ENCODE data around the gene PLXNA3.
"Not testable (repeated sequence)": the region's sequence is repeated elsewhere in the genome, so short reads cannot be mapped to it uniquely, and the experiment has no call there.

PLXNA3 gene

GRCh38 chrX:154488336-154489075 lies 30.4 kb downstream of the PLXNA3 start:
- peaks cover 14% of the 10 kb centered on the region for H3K36me3 Mint-ChIP-seq (ENCODE audit: insufficient read depth)
- ATAC-seq (replicated peaks; ENCODE audit: extremely low read depth, poor library complexity, severe bottlenecking) (no peak), DNase-seq (ENCODE audit: low spot score in 2 of 2) (no peak)
- peak overlapping the region; percentile 87 for H3K4me3 Mint-ChIP-seq
- H3K9me3 Mint-ChIP-seq, result no peaks in the 10 kb centered on the region
- no peak overlapping the region for H3K27ac Mint-ChIP-seq (ENCODE audit: low read depth)
- no peaks in the 10 kb centered on the region for H3K27me3 Mint-ChIP-seq
- H3K4me1 Mint-ChIP-seq, result peaks cover 18% of the 10 kb centered on the region

GRCh38 chrX:154489182-154489581 lies 31.1 kb downstream of the PLXNA3 start:
- Mint-ChIP-seq H3K9me3 (no peaks in the 10 kb centered on the region), H3K27me3 (no peaks in the 10 kb centered on the region), H3K4me3 (peak overlapping the region; percentile 87), H3K4me1 (peaks cover 18% of the 10 kb centered on the region), H3K36me3 (ENCODE audit: insufficient read depth) (peaks cover 13% of the 10 kb centered on the region), H3K27ac (ENCODE audit: low read depth) (no peak overlapping the region)
- ATAC-seq (replicated peaks; ENCODE audit: extremely low read depth, poor library complexity, severe bottlenecking), result no peak
- no peak for DNase-seq (ENCODE audit: low spot score in 2 of 2)

- Mint-ChIP-seq H3K27ac (ENCODE audit: low read depth) (peak overlapping the region; percentile 91), H3K4me1 (peaks cover 18% of the 10 kb centered on the region), H3K9me3 (no peaks in the 10 kb centered on the region), H3K36me3 (ENCODE audit: insufficient read depth) (peaks cover 13% of the 10 kb centered on the region), H3K27me3 (no peaks in the 10 kb centered on the region), H3K4me3 (peak overlapping the region; percentile 87)
- DNase-seq (ENCODE audit: low spot score in 2 of 2), result no peak
- peak; percentile 9 for ATAC-seq (replicated peaks; ENCODE audit: extremely low read depth, poor library complexity, severe bottlenecking)
These were observed 31.9 kb downstream of the PLXNA3 start for GRCh38 chrX:154490021-154490413.

GRCh38 chrX:154490414-154491083 lies 32.5 kb downstream of the PLXNA3 start, which contains the start of gene SLC10A3:
Gene SLC10A3 (minus strand): TSS chrX:154490629. CDS start chrX:154488940, 1,689 bp downstream.
- peak; percentile 82 for ATAC-seq (replicated peaks; ENCODE audit: extremely low read depth, poor library complexity, severe bottlenecking)

GRCh38 chrX:154494715-154495114 lies 36.6 kb downstream of the PLXNA3 start:
- DNase-seq (ENCODE audit: low spot score in 2 of 2), result no peak
- H3K9me3 Mint-ChIP-seq, result no peaks in the 10 kb centered on the region
- no peak overlapping the region for H3K4me3 Mint-ChIP-seq
- peaks cover 4% of the 10 kb centered on the region for H3K36me3 Mint-ChIP-seq (ENCODE audit: insufficient read depth)
- peaks cover 2% of the 10 kb centered on the region for H3K4me1 Mint-ChIP-seq
- ATAC-seq (replicated peaks; ENCODE audit: extremely low read depth, poor library complexity, severe bottlenecking), result no peak
- H3K27ac Mint-ChIP-seq (ENCODE audit: low read depth), result no peak overlapping the region
- no peaks in the 10 kb centered on the region for H3K27me3 Mint-ChIP-seq

More at GRCh38 chrX:154490414-154491083, 32.5 kb downstream of the PLXNA3 start, which contains the start of gene SLC10A3:
- Mint-ChIP-seq H3K4me3 (peak within 1 kb of the TSS; percentile 87), H3K27ac (ENCODE audit: low read depth) (peak within 1 kb of the TSS; percentile 91), H3K36me3 (ENCODE audit: insufficient read depth) (peaks cover 13% of the 10 kb centered on the region), H3K9me3 (no peaks in the 10 kb centered on the region), H3K4me1 (peaks cover 18% of the 10 kb centered on the region), H3K27me3 (no peaks in the 10 kb centered on the region)
- DNase-seq (ENCODE audit: low spot score in 2 of 2), result peak; percentile 61 to 82

- H3K27me3 Mint-ChIP-seq, result no peaks in the 10 kb centered on the region
- H3K4me3 Mint-ChIP-seq, result no peak overlapping the region
- no peaks in the 10 kb centered on the region for H3K9me3 Mint-ChIP-seq
- no peak overlapping the region for H3K27ac Mint-ChIP-seq (ENCODE audit: low read depth)
- no peak for DNase-seq (ENCODE audit: low spot score in 2 of 2)
- no peaks in the 10 kb centered on the region for H3K4me1 Mint-ChIP-seq
- ATAC-seq (replicated peaks; ENCODE audit: extremely low read depth, poor library complexity, severe bottlenecking), result no peak
- H3K36me3 Mint-ChIP-seq (ENCODE audit: insufficient read depth), result peaks cover 2% of the 10 kb centered on the region
These were observed 37.4 kb downstream of the PLXNA3 start for GRCh38 chrX:154495472-154495922.

GRCh38 chrX:154496591-154497137 lies 38.6 kb downstream of the PLXNA3 start:
- ATAC-seq (replicated peaks; ENCODE audit: extremely low read depth, poor library complexity, severe bottlenecking); H3K4me1 Mint-ChIP-seq; H3K27ac Mint-ChIP-seq (ENCODE audit: low read depth); H3K9me3 Mint-ChIP-seq; DNase-seq (ENCODE audit: low spot score in 2 of 2); H3K36me3 Mint-ChIP-seq (ENCODE audit: insufficient read depth); H3K27me3 Mint-ChIP-seq; H3K4me3 Mint-ChIP-seq: not testable (repeated sequence)

DNA sequence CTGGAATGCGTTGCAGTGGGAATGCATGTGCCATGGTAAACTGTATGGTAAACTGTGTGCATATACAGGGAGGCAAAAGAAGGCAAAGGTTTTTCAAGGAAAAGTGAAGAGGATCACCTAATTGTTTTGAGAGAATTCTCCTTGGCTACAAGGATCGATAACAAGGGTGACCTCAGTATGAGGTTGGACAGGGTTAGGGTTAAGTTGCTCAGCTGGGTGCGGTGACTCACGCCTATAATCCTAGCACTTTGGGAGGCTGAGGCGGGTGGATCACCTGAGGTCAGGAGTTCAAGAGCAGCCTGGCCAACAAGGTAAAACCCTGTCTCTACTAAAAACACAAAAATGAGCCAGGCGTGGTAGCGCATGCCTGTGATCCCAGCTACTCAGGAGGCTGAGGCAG lies 43.3 kb downstream of the PLXNA3 start:
- H3K4me3 Mint-ChIP-seq; H3K27me3 Mint-ChIP-seq; H3K36me3 Mint-ChIP-seq (ENCODE audit: insufficient read depth); H3K4me1 Mint-ChIP-seq; DNase-seq (ENCODE audit: low spot score in 2 of 2); H3K27ac Mint-ChIP-seq (ENCODE audit: low read depth); H3K9me3 Mint-ChIP-seq; ATAC-seq (replicated peaks; ENCODE audit: extremely low read depth, poor library complexity, severe bottlenecking): not testable (repeated sequence)

- Mint-ChIP-seq H3K36me3 (ENCODE audit: insufficient read depth) (peaks cover 9% of the 10 kb centered on the region), H3K9me3 (no peaks in the 10 kb centered on the region), H3K4me1 (no peaks in the 10 kb centered on the region), H3K27me3 (no peaks in the 10 kb centered on the region), H3K4me3 (no peak overlapping the region), H3K27ac (ENCODE audit: low read depth) (no peak overlapping the region)
- DNase-seq (ENCODE audit: low spot score in 2 of 2), result no peak
- no peak for ATAC-seq (replicated peaks; ENCODE audit: extremely low read depth, poor library complexity, severe bottlenecking)
These were observed 44.0 kb downstream of the PLXNA3 start for GRCh38 chrX:154502098-154502497.

DNA sequence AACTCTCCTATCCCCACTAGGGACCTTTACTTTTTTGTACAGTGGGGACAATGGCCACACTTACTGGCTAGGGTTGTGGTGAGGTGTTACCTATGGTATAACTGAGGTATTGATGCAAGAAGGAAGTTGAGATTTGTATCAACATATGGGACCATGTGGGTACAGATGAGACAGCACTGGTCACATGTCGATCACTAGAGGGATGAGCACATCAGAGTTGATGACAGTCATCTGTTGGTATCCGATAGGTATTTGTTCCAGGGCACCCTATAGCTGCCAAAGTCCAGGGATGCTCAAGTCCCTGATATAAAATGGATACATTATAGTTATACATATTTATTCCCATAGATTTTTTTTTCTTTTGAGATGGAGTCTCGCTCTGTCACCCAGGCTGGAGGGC lies 44.9 kb downstream of the PLXNA3 start:
- Mint-ChIP-seq H3K4me3 (no peak overlapping the region), H3K36me3 (ENCODE audit: insufficient read depth) (peaks cover 9% of the 10 kb centered on the region), H3K27ac (ENCODE audit: low read depth) (no peak overlapping the region), H3K4me1 (no peaks in the 10 kb centered on the region), H3K9me3 (no peaks in the 10 kb centered on the region), H3K27me3 (no peaks in the 10 kb centered on the region)
- ATAC-seq (replicated peaks; ENCODE audit: extremely low read depth, poor library complexity, severe bottlenecking) (no peak), DNase-seq (ENCODE audit: low spot score in 2 of 2) (no peak)

- no peaks in the 10 kb centered on the region for H3K27me3 Mint-ChIP-seq
- no peak for ATAC-seq (replicated peaks; ENCODE audit: extremely low read depth, poor library complexity, severe bottlenecking)
- peaks cover 8% of the 10 kb centered on the region for H3K36me3 Mint-ChIP-seq (ENCODE audit: insufficient read depth)
- H3K4me1 Mint-ChIP-seq, result peaks cover 1% of the 10 kb centered on the region
- H3K4me3 Mint-ChIP-seq, result no peak overlapping the region
- peak overlapping the region; percentile 67 for H3K27ac Mint-ChIP-seq (ENCODE audit: low read depth)
- H3K9me3 Mint-ChIP-seq, result no peaks in the 10 kb centered on the region
- DNase-seq (ENCODE audit: low spot score in 2 of 2), result no peak
These were observed 47.7 kb downstream of the PLXNA3 start for GRCh38 chrX:154505734-154506133.

DNA sequence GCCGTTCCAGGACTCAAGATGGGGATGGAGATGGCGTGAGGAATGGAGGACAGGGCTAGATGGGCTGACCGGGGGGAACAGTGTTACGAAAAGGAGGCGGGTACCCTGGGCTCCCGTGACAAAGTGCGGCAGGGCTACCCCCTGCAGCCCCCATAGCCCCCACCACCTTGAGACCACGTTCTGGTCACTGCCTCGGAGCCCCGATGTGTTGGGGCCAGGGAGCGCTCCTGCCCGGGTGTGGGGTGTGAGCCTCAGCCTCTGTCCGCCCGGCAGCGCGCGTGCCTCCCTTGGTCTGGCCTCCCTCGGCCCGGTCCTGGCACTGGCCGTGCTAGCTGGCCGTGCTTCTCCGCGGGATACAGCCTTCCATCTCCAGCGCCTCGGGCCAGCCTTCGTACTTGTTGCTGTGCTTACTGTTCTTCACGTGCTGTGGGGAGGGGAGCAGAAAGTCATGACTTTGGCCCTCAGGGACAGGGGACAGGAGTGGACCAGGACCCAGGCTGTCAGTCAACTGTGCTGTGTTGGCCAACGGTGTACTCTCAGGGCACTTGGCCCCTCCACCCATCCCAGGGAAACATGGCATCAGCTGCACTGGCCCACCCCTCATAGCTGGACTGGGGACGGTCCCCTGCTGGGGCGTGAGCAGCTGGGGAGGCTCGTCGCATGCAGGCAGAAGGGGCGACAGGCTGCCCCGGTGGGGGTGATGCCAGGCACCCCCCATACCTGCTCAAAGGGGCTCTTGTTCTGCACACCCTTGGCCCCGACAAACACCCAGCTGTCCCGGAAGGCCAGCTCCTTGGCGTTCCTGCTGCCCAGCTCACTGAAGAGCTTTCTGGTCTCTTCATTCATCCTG lies 48.6 kb downstream of the PLXNA3 start:
- Mint-ChIP-seq H3K4me3 (no peak overlapping the region), H3K27ac (ENCODE audit: low read depth) (no peak overlapping the region), H3K4me1 (peaks cover 11% of the 10 kb centered on the region), H3K27me3 (no peaks in the 10 kb centered on the region), H3K36me3 (ENCODE audit: insufficient read depth) (peaks cover 8% of the 10 kb centered on the region), H3K9me3 (no peaks in the 10 kb centered on the region)
- ATAC-seq (replicated peaks; ENCODE audit: extremely low read depth, poor library complexity, severe bottlenecking) (no peak), DNase-seq (ENCODE audit: low spot score in 2 of 2) (no peak)

Measured in central memory CD8-positive, alpha-beta T cell (primary cell).